GM12801 (cell line): ENCODE measurements around the gene TFEB.

ENCODE experiments used
- CTCF ChIP-seq: IDR thresholded peaks from one replicate; pipeline ENCODE4 v1.5.1; 2011; ENCODE audit warnings: control low read depth; ENCODE audit not compliant: insufficient read length; ENCODE audit errors: extremely low read depth

TFEB gene

GRCh38 chr6:41739041-41739440, 3.6 kb upstream of the TFEB start:
- no peak for TF ChIP-seq CTCF

- no peak for TF ChIP-seq CTCF
These were observed 2.3 kb upstream of the TFEB start for GRCh38 chr6:41737591-41738130.

- no peak for TF ChIP-seq CTCF
These were observed 1.6 kb upstream of the TFEB start for GRCh38 chr6:41736800-41737555.

GRCh38 chr6:41736186-41736733, 852 bp upstream of the TFEB start:
- no peak for TF ChIP-seq CTCF

- no peak for TF ChIP-seq CTCF
These were observed 562 bp downstream of the TFEB start for GRCh38 chr6:41734666-41735426.

GRCh38 chr6:41733707-41734665, 1.4 kb downstream of the TFEB start:
- TF ChIP-seq CTCF: no peak

GRCh38 chr6:41733360-41733706, 2.1 kb downstream of the TFEB start:
- TF ChIP-seq CTCF: no peak
